WTC11 (cell line): ENCODE results near the gene RABGEF1. TPM values are rescaled to one million over a fixed set of nuclear protein-coding genes. Genes with fewer than 3 reads are reported as not detected.

ENCODE experiments used
- ATAC-seq: fragments of 200-7000 bp; cut with Tn5 transposase; 2 replicates; pipeline ENCODE4 v1.10.0; 2021; ENCODE audit warnings: mild to moderate bottlenecking, moderate library complexity
- CTCF ChIA-PET: fragments of 300-600 bp; sonication (Branson Sonifier 250); formaldehyde crosslinking; loops from one replicate; lab custom pipeline; 2021; ENCODE audit warnings: antibody characterized with exemption; lab: Charles Lee
- POLR2A ChIA-PET: fragments of 350-600 bp; sonication (Branson Sonifier 250); formaldehyde crosslinking; loops from one replicate; lab custom pipeline; 2021; ENCODE audit warnings: antibody characterized with exemption; lab: Charles Lee
- DNase-seq: peaks from one replicate; pipeline ENCODE4 v3.0.0; 2021; ENCODE audit warnings: low spot score
- H3K27ac Mint-ChIP-seq: 2 replicates; pipeline ENCODE4 v1.8.0; 2021; ENCODE audit warnings: mixed read lengths
- H3K27me3 Mint-ChIP-seq: 2 replicates; pipeline ENCODE4 v1.8.0; 2021; ENCODE audit warnings: low read depth, mild to moderate bottlenecking, moderate library complexity, mixed read lengths
- H3K36me3 Mint-ChIP-seq: 2 replicates; pipeline ENCODE4 v1.8.0; 2021; ENCODE audit warnings: mixed read lengths
- H3K4me1 Mint-ChIP-seq: 2 replicates; pipeline ENCODE4 v1.8.0; 2022; ENCODE audit warnings: mixed read lengths
- H3K4me3 Mint-ChIP-seq: 2 replicates; pipeline ENCODE4 v1.8.0; 2021; ENCODE audit warnings: mild to moderate bottlenecking, moderate library complexity, mixed read lengths
- H3K9me3 Mint-ChIP-seq: 2 replicates; pipeline ENCODE4 v1.8.0; 2021; ENCODE audit warnings: mixed read lengths
- ATF3 ChIP-seq: sonication (generic); formaldehyde crosslinking; conservative IDR thresholded peaks from 2 replicates; pipeline ENCODE4 v1.8.1; 2022; ENCODE audit warnings: mild to moderate bottlenecking, missing genetic modification reagents
- CBFB ChIP-seq: sonication (generic); formaldehyde crosslinking; IDR thresholded peaks from 2 replicates; pipeline ENCODE4 v1.8.1; 2022; ENCODE audit warnings: mild to moderate bottlenecking, low read depth, missing genetic modification reagents
- ESRRA ChIP-seq: sonication (generic); formaldehyde crosslinking; IDR thresholded peaks from 2 replicates; pipeline ENCODE4 v1.8.1; 2022; ENCODE audit warnings: mild to moderate bottlenecking, missing genetic modification reagents, borderline replicate concordance
- HMGXB4 ChIP-seq: sonication (generic); formaldehyde crosslinking; IDR thresholded peaks from 2 replicates; pipeline ENCODE4 v1.8.1; 2023; ENCODE audit warnings: mild to moderate bottlenecking, moderate library complexity, missing genetic modification reagents
- IRF2 ChIP-seq: sonication (generic); formaldehyde crosslinking; IDR thresholded peaks from 2 replicates; pipeline ENCODE4 v1.8.0; 2022; ENCODE audit warnings: low read depth, missing genetic modification reagents, borderline replicate concordance
- PRRX2 ChIP-seq: fragments of 250-450 bp; sonication (Bioruptor Pico); IDR thresholded peaks from 2 replicates; pipeline ENCODE4 v1.8.0; 2021; ENCODE audit warnings: mild to moderate bottlenecking
- SOX15 ChIP-seq: fragments of 250-450 bp; sonication (Bioruptor Pico); IDR thresholded peaks from 2 replicates; pipeline ENCODE4 v1.9.0; 2021; ENCODE audit warnings: mild to moderate bottlenecking
- ZNF416 ChIP-seq: fragments of 250-450 bp; sonication (Bioruptor Pico); IDR thresholded peaks from 2 replicates; pipeline ENCODE4 v1.9.0; 2021; ENCODE audit warnings: mild to moderate bottlenecking, inconsistent platforms
- ZNF423 ChIP-seq: fragments of 250-450 bp; sonication (Bioruptor Pico); IDR thresholded peaks from 2 replicates; pipeline ENCODE4 v2.1.2; 2022; ENCODE audit warnings: mild to moderate bottlenecking, moderate library complexity
- ZNF671 ChIP-seq: fragments of 250-450 bp; sonication (Bioruptor Pico); IDR thresholded peaks from 2 replicates; pipeline ENCODE4 v1.8.0; 2021; ENCODE audit warnings: mild to moderate bottlenecking
- total RNA-seq: library from RNA; stranded (reverse); gene quantifications from 3 replicates; pipeline ENCODE4 v1.2.3, GENCODE V29; 2021
- TF ChIP-seq, protein P1 (sequence below): fragments of 250-450 bp; sonication (Bioruptor Pico); IDR thresholded peaks from 2 replicates; pipeline ENCODE4 v2.1.2; 2022; ENCODE audit warnings: mild to moderate bottlenecking, moderate library complexity
- TF ChIP-seq, protein P2 (sequence below): sonication (generic); formaldehyde crosslinking; IDR thresholded peaks from 2 replicates; pipeline ENCODE4 v1.8.1; 2023; ENCODE audit warnings: mild to moderate bottlenecking, missing genetic modification reagents
- TF ChIP-seq, protein P3 (sequence below): sonication (generic); formaldehyde crosslinking; IDR thresholded peaks from 2 replicates; pipeline ENCODE4 v1.8.1; 2022; ENCODE audit warnings: low read depth, missing genetic modification reagents, borderline replicate concordance
- TF ChIP-seq, protein P4 (sequence below): fragments of 250-450 bp; sonication (Bioruptor Pico); IDR thresholded peaks from 2 replicates; pipeline ENCODE4 v1.9.0; 2021; ENCODE audit warnings: moderate library complexity, mild to moderate bottlenecking, inconsistent platforms, borderline replicate concordance

RABGEF1 gene
- total RNA-seq, 1 experiment from 2014 or later, result 18.1 TPM

DNA sequence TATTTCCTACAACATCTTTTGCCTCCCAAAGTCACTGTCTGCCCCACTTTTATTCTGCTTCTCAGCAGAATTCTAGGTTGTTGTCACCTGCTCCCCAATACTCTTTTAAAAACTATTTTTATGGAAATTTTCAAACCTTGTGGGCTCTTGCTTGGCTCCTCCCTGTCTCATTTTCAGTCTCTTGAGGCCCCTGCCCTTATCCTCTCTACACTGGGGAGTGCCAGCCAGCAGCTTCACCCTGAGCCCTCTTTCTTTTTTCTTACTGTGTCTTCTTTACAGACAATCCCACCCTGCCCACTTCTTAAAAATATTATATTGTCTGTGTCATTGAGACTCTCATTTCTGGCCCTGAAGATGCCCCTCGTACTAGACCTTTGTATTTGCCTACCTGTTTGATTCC is 118.8 kb downstream of the RABGEF1 start:
- TF ChIP-seq, protein P1, sequence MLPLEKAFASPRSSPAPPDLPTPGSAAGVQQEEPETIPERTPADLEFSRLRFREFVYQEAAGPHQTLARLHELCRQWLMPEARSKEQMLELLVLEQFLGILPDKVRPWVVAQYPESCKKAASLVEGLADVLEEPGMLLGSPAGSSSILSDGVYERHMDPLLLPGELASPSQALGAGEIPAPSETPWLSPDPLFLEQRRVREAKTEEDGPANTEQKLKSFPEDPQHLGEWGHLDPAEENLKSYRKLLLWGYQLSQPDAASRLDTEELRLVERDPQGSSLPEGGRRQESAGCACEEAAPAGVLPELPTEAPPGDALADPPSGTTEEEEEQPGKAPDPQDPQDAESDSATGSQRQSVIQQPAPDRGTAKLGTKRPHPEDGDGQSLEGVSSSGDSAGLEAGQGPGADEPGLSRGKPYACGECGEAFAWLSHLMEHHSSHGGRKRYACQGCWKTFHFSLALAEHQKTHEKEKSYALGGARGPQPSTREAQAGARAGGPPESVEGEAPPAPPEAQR (CRISPR knock-in tag), result no peak
- no peak for TF ChIP-seq HMGXB4 (CRISPR knock-in tag)
- no peak for TF ChIP-seq ATF3 (CRISPR knock-in tag)
- no peak for TF ChIP-seq IRF2 (CRISPR knock-in tag)
- TF ChIP-seq PRRX2, result no peak
- TF ChIP-seq, protein P2, sequence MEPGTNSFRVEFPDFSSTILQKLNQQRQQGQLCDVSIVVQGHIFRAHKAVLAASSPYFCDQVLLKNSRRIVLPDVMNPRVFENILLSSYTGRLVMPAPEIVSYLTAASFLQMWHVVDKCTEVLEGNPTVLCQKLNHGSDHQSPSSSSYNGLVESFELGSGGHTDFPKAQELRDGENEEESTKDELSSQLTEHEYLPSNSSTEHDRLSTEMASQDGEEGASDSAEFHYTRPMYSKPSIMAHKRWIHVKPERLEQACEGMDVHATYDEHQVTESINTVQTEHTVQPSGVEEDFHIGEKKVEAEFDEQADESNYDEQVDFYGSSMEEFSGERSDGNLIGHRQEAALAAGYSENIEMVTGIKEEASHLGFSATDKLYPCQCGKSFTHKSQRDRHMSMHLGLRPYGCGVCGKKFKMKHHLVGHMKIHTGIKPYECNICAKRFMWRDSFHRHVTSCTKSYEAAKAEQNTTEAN, result no peak
- TF ChIP-seq, protein P3, sequence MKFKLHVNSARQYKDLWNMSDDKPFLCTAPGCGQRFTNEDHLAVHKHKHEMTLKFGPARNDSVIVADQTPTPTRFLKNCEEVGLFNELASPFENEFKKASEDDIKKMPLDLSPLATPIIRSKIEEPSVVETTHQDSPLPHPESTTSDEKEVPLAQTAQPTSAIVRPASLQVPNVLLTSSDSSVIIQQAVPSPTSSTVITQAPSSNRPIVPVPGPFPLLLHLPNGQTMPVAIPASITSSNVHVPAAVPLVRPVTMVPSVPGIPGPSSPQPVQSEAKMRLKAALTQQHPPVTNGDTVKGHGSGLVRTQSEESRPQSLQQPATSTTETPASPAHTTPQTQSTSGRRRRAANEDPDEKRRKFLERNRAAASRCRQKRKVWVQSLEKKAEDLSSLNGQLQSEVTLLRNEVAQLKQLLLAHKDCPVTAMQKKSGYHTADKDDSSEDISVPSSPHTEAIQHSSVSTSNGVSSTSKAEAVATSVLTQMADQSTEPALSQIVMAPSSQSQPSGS, result no peak
- TF ChIP-seq ZNF416 (CRISPR knock-in tag), result no peak
- no peak for TF ChIP-seq SOX15 (CRISPR knock-in tag)
- no peak for TF ChIP-seq ESRRA (CRISPR knock-in tag)
- H3K9me3 Mint-ChIP-seq, result no peaks in the 10 kb centered on the region
- POLR2A ChIA-PET, result interaction anchor here (1.5 kb wide), 1 partner anchor 15 kb away, joined by 6 read pairs; no protein-coding TSS in a partner anchor
- CTCF ChIA-PET, result interaction anchor here (2.1 kb wide), 1 partner anchor 46 kb away, joined by 5 read pairs; no protein-coding TSS in a partner anchor
- no peak for ATAC-seq
- DNase-seq, result no peak
- H3K36me3 Mint-ChIP-seq, result peaks cover 6% of the 10 kb centered on the region
- 0 out of 2 replicates have a peak, but pooled peaks cover 3% of the 10 kb centered on the region for H3K4me1 Mint-ChIP-seq
- H3K27me3 Mint-ChIP-seq, result no peaks in the 10 kb centered on the region
- H3K27ac Mint-ChIP-seq, result no peak overlapping the region
- no peak overlapping the region for H3K4me3 Mint-ChIP-seq

DNA sequence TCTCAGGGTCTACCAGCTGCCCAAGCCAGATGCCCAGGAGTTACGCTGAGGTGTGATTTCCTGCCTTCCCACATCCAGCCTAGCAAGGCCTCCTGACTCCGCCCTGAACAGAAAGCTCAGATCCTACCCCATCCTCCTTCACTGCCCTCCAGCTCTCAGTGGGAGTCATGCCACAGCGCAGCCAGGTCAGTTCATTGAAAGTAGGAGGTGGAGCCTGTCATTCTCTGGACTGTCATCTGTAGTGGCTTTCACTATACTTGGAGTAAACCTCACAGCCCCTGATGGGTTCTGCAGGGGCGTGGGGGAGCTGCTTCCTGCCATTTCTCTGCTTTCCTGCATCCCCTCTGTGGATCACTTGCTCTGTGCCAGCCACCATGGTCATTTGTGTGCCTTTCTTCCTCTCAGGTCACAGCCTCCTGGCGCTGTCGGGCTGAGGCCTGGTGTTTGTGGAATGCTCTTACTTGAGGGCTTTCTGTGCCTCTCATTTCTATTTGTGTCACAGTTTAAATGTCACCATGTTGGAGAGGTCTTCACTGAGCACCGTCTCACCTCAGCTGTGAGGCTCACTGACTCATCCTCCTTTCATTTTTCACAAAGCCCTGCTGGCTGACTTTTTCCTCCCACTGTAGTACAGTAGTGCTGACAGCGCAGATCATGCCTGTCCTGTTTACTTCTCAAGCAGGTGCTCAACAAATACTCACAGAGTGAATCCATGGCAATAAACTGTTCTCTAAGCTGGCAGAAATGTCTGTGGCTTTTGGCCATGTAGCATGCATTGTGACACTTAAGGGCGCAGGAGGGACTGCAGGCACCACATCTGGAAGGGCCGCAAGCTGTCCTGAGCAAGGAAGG is 119.5 kb downstream of the RABGEF1 start:
- TF ChIP-seq, protein P4, sequence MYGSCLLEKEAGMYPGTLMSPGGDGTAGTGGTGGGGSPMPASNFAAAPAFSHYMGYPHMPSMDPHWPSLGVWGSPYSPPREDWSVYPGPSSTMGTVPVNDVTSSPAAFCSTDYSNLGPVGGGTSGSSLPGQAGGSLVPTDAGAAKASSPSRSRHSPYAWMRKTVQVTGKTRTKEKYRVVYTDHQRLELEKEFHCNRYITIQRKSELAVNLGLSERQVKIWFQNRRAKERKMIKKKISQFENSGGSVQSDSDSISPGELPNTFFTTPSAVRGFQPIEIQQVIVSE, result no peak
- TF ChIP-seq ZNF423 (CRISPR knock-in tag), result no peak
- no peak for TF ChIP-seq ZNF671 (CRISPR knock-in tag)
- no peak for TF ChIP-seq CBFB (CRISPR knock-in tag)
- TF ChIP-seq, all 79 proteins: peak for 0
- peaks cover 6% of the 10 kb centered on the region for H3K36me3 Mint-ChIP-seq
- peaks cover 7% of the 10 kb centered on the region for H3K4me1 Mint-ChIP-seq
- H3K27me3 Mint-ChIP-seq, result no peaks in the 10 kb centered on the region
- ATAC-seq (peak; percentile 72), DNase-seq (no peak)
- no peaks in the 10 kb centered on the region for H3K9me3 Mint-ChIP-seq
- POLR2A ChIA-PET, result interaction anchor here (1.5 kb wide), 1 partner anchor 16 kb away, joined by 6 read pairs; no protein-coding TSS in a partner anchor
- CTCF ChIA-PET, result interaction anchor here (2.1 kb wide), 1 partner anchor 45 kb away, joined by 5 read pairs; no protein-coding TSS in a partner anchor
- H3K4me3 Mint-ChIP-seq, result no peak overlapping the region
- H3K27ac Mint-ChIP-seq, result peak overlapping the region; percentile 54; the same call in 1 of the 2 replicates
